ENCODE results near the gene WDFY4. TPM values are rescaled to one million over a fixed set of nuclear protein-coding genes. Genes with fewer than 3 reads are reported as not detected.

Gene WDFY4
- total RNA-seq, 1 experiment from 2014 or later, result 0.22 TPM

DNA sequence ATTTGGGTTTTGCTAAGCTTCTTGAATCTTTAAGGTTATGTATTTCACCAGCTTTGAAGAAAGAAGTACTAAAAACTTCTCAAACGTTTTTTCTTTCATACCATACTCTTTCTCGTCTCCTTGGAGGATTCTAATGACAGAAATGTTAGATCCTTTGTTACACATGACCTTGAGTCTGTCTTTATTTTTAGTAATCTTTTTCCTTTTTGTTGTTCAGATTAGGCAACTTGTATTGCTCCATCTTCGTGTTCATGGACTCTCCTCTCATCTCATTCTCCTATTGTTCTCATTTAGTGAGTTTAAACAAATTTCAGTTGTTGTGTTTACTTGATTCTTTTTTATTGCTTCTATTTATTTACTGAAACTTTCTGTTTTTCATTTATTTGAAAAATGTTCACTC is 73.7 kb downstream of the WDFY4 start:
- Histone ChIP-seq H3K36me3 (ENCODE audit: control insufficient read depth in 1 of 2, insufficient read depth in 2 of 2, low read length in 2 of 2) (no peaks in the 10 kb centered on the region), H3K9me2 (ENCODE audit: insufficient read depth) (no peaks in the 10 kb centered on the region), H3K9me3 (ENCODE audit: control insufficient read depth in 1 of 2, insufficient read depth in 1 of 2, low read depth in 1 of 2, low read length in 2 of 2) (no peaks in the 10 kb centered on the region), H4K20me1 (ENCODE audit: insufficient read depth) (no peaks in the 10 kb centered on the region), H3K79me2 (ENCODE audit: insufficient read depth, low read length) (no peaks in the 10 kb centered on the region), H3K27ac (ENCODE audit: low read depth, low read length) (no peak overlapping the region), H3K4me1 (ENCODE audit: control insufficient read depth in 1 of 2, insufficient read depth in 2 of 2, low read length in 2 of 2) (no peaks in the 10 kb centered on the region), H3K9ac (ENCODE audit: low read length) (no peak overlapping the region), H3K4me2 (ENCODE audit: low read length) (no peak overlapping the region), H3K27me3 (ENCODE audit: insufficient read depth, low read length) (peaks cover 54% of the 10 kb centered on the region), H3K4me3 (replicated peaks in 1 of 2; ENCODE audit: low read depth in 1 of 2, low read length in 2 of 2) (no peak overlapping the region), H2AFZ (ENCODE audit: low read depth, low read length, poor library complexity, severe bottlenecking) (no peak overlapping the region)
- DNase-seq (ENCODE audit: low read depth, low spot score), result no peak
- no peak for TF ChIP-seq FOSL1 (IDR thresholded peaks at IDR 0.05; ENCODE audit: low read depth)
- TF ChIP-seq, protein P1, sequence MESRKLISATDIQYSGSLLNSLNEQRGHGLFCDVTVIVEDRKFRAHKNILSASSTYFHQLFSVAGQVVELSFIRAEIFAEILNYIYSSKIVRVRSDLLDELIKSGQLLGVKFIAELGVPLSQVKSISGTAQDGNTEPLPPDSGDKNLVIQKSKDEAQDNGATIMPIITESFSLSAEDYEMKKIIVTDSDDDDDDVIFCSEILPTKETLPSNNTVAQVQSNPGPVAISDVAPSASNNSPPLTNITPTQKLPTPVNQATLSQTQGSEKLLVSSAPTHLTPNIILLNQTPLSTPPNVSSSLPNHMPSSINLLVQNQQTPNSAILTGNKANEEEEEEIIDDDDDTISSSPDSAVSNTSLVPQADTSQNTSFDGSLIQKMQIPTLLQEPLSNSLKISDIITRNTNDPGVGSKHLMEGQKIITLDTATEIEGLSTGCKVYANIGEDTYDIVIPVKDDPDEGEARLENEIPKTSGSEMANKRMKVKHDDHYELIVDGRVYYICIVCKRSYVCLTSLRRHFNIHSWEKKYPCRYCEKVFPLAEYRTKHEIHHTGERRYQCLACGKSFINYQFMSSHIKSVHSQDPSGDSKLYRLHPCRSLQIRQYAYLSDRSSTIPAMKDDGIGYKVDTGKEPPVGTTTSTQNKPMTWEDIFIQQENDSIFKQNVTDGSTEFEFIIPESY (IDR thresholded peaks at IDR 0.05; ENCODE audit: extremely low read depth, insufficient replicate concordance, low read length), result no peak
- no peak for TF ChIP-seq TCF7L2 (IDR thresholded peaks at IDR 0.05; ENCODE audit: borderline replicate concordance, extremely low read depth, insufficient read depth, insufficient read length)
- TF ChIP-seq, protein P2, sequence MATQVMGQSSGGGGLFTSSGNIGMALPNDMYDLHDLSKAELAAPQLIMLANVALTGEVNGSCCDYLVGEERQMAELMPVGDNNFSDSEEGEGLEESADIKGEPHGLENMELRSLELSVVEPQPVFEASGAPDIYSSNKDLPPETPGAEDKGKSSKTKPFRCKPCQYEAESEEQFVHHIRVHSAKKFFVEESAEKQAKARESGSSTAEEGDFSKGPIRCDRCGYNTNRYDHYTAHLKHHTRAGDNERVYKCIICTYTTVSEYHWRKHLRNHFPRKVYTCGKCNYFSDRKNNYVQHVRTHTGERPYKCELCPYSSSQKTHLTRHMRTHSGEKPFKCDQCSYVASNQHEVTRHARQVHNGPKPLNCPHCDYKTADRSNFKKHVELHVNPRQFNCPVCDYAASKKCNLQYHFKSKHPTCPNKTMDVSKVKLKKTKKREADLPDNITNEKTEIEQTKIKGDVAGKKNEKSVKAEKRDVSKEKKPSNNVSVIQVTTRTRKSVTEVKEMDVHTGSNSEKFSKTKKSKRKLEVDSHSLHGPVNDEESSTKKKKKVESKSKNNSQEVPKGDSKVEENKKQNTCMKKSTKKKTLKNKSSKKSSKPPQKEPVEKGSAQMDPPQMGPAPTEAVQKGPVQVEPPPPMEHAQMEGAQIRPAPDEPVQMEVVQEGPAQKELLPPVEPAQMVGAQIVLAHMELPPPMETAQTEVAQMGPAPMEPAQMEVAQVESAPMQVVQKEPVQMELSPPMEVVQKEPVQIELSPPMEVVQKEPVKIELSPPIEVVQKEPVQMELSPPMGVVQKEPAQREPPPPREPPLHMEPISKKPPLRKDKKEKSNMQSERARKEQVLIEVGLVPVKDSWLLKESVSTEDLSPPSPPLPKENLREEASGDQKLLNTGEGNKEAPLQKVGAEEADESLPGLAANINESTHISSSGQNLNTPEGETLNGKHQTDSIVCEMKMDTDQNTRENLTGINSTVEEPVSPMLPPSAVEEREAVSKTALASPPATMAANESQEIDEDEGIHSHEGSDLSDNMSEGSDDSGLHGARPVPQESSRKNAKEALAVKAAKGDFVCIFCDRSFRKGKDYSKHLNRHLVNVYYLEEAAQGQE (IDR thresholded peaks at IDR 0.05; ENCODE audit: low read depth), result no peak
- no peak for TF ChIP-seq EZH2 (IDR thresholded peaks at IDR 0.05)
- TF ChIP-seq RAD21 (IDR thresholded peaks at IDR 0.05; ENCODE audit: low read depth), result no peak
- no peak for TF ChIP-seq POLR2A (IDR thresholded peaks at IDR 0.05; ENCODE audit: borderline replicate concordance, extremely low read depth, insufficient read depth, insufficient read length)
- TF ChIP-seq CEBPB (IDR thresholded peaks at IDR 0.05; ENCODE audit: low read depth), result no peak
- TF ChIP-seq EZH2phosphoT487 (IDR thresholded peaks at IDR 0.05; ENCODE audit: borderline replicate concordance), result no peak
- intact Hi-C loops (cut with micrococcal nuclease), result no loop called here
- ChIA-PET CTCF (no interaction called here), RAD21 (ENCODE audit: low non-redundant PET in 1 of 2, low total read pairs in 2 of 2, uncharacterized antibody in 2 of 2, unreplicated experiment in 2 of 2) (no interaction called here), POLR2A (no interaction called here)
- no TSS peak for BruUV-seq (replicated peaks)
- ATAC-seq, result no peak
